ENCODE data around the gene NHLRC1.

- TF ChIP-seq SP1 (IDR thresholded peaks at IDR 0.05) (no peak), ZNF384 (IDR thresholded peaks at IDR 0.05) (no peak)
Observed at GRCh38 chr6:18121580-18122127, 823 bp downstream of the NHLRC1 start.

Measured in HEK293T (cell line).